Renal cortical epithelial cell (primary cell): ENCODE results near the gene MACC1. TPM values are rescaled to one million over a fixed set of nuclear protein-coding genes. Genes with fewer than 3 reads are reported as not detected.

Experiments used
- DNase-seq: peaks from one replicate; pipeline ENCODE4 v3.0.0-alpha.2; 2011; ENCODE audit warnings: low read depth
- total RNA-seq: library from RNA; depleted of rRNA; stranded (reverse); fragments of >200 nt; gene quantifications from 2 replicates; pipeline ENCODE4 v1.2.3, GENCODE V29; 2014

The MACC1 gene
- total RNA-seq, 1 donor from 2014 or later = 25.4 TPM

DNA sequence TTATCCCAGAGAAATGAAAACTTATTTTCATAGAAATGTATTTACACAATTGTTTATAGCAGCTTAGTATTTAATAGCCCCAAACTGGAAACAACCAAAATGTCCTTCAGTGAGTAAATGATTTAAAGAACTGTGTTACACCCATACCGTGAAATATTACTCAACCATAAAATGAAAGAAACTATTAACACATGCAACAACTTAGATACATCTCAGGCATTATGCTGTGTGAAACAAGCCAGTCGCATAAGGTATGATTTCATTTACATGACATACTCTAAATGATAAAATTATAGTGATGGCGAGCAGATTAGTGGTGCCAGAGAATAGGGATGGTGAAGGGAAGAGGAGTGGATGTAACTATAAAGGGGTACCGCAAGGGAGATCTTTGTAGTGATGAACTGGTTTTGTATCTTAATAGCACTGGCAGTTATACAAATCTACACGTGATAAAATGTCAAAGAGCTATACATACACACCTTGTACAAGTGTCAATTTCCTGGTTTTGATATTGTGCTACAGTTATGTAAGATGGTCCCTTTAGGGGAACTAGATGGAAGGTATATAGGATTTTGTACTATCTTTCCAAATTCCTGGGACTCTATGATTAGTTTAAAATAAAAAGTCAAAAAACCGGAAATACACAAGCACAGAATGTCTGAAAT lies 40.5 kb downstream of the MACC1 start:
- DNase-seq = peak; percentile 38

DNA sequence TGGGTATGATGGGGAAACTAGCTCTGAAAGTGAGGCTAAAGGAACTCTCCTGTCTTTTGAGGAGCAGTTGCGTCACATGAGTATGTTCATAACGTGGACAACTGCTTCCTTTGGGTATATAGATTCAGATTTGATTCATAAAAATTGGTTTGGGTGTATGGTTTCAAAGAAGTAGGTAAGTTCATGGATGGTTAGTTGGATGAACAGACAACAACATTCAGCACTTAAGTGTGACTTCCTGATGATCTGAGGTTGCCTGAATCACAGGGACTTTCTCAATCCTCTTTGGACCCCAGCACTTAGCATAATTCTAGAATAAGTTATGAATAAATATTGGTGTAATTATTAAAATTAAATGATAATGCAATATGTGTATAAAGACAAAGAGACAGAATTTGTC lies 43.4 kb downstream of the MACC1 start:
- no peak for DNase-seq

DNA sequence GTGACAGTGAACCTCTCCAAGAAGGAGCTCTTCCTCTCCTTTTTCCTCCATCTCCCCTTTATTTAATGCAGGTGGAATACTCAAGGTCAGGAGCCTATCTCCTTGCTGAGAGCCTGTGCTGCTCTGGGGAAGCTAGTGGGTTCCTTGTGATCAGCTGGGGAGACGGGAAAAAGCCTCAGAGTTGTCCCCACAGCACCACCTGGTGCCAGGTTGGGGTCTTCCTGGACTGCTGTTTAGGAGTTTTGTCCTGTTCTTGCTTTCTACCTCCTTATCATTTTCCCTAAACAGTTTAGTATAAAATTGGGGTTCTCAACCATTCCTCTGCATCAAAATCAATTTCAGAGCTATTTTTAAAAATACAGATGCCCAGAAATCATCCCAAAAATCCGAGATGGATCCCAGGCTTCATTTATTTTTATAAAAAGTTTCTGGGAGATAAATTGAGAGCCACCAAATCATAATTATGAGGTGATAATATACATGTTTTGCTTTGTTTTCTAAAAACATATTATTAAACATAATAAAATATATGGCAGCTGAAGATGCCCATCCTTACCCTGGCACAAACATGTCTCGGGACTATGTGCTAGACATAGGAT lies 44.3 kb downstream of the MACC1 start:
- DNase-seq = peak; percentile 74

DNA sequence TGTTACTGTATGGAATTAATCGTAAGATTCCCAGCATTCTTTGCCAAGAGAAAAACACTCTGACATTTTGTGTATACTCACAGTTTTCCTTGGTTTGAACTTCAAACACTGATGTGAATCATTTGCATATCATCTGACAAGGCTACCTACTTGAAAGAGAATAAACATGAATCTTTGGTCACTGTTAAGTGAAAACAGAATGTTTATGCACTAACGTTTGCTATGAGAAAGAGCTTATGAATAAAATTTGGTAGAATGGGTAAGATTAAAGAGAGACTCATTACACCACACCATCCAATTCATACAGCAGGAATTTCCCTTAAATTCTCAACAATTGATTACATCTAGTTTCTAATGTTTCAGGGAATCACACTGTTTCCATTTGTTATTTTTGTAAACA lies 46.6 kb downstream of the MACC1 start:
- DNase-seq = peak; percentile 7

DNA sequence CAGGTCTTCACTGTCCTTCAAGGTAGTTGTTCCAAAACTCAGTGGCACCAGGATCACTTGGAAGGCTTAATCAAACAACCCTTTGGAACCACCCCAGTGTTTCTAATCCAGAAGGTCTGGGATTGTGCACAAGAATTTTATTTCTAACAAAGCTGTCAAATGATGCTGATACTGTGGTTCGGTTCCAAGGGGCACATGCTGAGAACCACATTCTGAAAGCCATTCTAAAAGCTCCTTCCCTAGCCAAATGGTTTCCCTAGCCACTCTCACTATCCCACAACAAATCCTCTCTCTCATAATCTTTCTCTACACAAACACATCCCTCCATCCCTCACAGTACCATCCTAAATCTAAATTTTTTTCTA lies 52.1 kb downstream of the MACC1 start:
- no peak for DNase-seq

DNA sequence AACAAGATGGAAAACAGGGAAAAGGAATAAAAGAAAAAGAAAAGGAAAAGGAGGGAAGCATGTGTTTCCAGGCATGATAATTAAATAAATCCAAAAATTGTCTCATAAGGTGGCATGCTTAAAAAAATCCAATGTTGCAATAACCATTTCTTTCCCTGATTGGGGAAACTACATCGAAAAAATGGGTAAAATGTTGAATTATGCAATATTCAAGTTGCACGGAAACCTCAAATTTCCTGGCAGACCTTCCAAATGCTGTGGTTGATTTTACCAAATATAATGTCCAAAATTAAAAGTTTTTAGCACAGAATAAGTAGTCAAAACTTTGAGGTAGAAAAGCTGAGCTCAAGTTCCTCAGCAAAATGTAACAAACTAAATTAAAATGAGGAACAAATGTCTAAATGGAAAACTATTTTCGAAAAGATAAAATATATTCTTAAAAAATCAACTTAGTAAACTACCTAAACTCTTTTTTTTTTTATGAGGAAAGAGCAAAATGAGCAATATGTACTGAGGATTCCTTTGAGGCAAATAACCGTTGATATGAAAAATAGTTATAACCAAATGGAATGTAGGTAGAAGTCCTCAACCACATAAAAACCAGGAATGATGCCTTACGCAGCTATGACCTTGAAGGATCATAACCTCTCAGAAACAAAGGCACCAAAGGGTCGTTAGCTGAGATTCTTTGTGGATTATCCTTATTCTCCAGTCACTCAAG lies 52.6 kb downstream of the MACC1 start:
- no peak for DNase-seq

DNA sequence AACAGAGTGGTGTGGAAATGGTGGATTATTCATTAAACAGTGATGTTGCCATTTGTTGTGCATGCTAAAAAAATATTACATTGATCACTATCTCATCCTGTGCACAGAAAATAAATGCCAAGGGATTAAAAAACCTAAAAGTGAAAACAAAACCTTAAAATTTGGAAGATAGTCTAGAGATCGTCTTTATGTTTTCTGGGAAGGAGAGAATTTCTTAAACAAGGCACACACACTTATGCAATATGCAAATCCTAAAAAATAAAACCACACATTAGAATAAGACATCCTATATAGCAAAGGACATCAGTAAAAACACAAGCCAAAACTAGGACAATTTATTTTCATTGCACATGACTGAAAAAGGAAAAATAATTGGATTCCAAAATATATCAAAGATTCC lies 54.5 kb downstream of the MACC1 start:
- DNase-seq = no peak

DNA sequence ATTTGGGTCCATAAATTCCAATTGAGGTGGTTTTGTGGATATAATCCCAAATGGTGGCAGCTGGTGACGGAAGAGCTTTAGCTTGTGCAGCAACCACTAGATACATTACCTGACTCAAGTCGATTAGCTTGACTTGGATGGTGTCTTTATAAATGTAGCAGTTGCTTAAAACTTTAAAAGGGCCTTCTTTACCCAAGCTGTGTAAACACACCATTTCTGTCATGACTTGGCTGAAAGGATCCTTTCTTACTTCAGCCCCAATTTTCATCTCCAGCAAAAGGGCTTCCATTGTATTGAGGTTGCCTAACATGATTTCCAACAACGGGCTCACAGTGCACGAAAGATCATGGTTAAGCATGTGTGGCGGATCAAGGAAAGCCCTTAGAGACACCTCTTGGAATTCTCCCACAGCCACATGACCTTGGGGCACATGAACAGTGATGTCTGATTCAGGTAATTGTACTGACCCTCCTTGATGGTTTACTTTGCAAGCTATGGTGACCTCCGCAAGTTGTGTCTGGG lies 57.9 kb downstream of the MACC1 start:
- no peak for DNase-seq

DNA sequence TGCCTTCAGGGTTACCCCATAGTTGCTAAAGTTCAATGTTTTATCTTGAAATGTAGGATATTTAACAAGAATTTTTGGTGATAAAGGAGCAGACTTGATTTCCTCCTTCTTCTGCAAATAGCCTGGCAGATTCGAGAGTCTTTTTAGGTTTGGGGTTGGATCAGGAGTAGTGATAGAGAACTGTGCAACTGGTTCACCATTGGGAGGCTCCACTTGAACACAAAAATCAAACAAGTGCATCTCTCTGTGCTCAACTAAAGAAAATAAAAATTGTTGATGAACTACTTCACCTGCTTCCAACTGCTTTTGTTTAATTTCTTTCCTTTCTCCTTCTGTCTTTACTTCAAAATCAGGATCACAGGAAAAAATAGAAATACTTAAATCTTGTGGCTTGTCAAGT lies 58.5 kb downstream of the MACC1 start:
- DNase-seq = no peak

DNA sequence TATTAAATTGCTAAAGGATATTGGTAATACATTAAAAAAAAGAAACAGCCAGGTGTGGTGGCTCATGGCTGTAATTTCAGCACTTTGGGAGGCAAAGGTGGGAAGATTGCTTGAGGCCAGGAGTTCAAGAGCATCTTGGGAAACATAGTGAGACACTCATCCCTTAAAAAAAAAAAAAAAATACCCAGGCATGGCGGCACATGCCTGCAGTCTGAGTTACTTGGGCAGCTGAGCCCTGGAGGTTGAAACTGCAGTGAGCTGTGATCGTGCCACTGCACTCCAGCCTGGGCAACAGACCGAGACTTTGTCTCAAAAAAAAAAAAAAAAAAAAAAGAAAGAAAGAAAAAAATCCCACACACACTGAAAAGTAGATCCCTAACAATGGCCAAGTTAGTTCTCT lies 59.7 kb downstream of the MACC1 start:
- DNase-seq = peak; percentile 46

DNA sequence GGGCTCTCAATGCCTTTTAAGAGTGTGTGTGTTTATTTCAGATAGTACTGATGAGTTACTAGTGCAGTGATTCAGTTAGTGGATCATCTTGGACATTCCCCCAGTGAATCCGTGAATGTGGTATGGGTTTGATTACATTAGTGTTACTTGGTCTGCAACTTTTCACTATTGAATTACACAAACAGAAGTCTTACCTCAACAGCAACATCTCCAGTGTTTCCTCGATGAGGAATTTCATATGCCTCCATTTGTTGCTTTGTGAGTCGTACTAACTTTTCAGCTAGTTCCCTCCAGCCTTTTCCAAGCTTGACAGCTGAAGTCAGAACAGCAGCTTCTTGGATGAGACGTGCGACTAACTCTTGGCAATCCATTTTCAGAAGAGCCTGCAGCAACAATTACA lies 63.2 kb downstream of the MACC1 start:
- DNase-seq = no peak

DNA sequence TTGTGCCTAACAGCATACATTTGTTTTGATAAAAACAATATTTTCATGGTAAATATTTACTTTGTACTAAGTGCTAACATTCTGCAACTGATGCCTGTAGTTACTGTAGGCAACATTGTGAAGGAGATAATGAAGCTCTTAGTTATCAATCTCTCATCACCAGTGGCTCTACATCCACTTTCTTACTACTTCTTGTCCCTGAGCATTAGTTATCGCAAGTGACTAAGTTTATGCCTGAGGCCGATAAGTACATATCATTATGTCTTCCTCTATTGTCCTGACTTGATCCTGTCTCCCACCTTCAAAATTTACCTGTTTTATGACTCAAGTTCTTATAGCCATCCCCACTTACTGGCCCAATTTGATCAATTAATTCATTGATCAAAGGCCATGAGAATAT lies 63.6 kb downstream of the MACC1 start:
- DNase-seq = no peak

DNA sequence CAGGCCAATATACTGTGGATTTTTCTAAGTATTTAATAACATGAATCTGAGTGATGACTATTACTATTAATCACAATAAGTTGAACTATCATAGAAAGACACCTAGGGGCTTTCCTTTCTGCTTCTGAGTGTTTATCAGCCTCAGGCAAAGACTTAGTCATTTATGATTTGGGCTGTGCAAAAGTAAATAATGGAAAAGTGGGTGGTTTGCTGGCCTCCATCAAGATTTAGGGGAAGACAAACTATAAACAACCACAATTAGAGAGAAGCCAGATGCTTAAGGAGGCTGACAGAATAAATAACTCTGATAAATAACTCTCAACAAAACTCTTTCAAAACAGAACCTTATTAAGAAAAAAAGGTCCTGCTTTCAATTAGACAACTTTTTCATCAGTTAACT lies 64.7 kb downstream of the MACC1 start:
- DNase-seq = peak; percentile 44

DNA sequence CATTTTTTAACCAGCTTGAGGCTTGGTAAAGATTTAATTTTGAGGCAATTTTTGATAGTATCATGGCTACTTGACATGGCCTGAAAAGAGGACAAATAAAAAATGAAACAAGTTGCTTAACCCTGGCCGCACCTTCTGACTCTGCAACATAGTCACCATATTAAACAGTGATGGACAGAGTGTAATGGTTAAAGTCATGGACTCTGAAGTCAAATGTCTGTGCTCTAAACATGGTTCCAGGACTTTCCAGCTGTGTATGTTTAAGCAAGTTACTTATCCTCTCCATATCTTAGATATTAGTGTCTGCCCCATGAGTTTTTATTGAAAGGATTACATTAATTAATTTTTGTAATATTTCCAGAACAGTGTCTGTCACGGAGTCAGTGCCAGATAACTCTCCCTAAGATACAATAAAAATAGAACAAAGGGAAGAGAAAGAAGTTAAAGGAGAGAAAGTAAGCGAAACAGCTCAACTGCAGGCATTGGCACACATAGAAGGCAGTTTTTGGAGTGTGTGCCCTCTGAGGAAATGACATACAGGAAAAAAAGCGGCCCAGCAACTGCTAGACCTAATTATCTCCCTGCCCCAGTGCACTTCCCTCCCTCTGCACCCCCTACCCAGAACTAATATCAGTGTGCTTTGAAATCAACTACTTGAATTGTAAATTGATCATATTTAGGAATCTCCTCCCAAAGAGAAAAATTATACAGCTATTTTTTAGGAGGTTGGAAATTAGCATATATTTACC lies 65.3 kb downstream of the MACC1 start:
- no peak for DNase-seq

DNA sequence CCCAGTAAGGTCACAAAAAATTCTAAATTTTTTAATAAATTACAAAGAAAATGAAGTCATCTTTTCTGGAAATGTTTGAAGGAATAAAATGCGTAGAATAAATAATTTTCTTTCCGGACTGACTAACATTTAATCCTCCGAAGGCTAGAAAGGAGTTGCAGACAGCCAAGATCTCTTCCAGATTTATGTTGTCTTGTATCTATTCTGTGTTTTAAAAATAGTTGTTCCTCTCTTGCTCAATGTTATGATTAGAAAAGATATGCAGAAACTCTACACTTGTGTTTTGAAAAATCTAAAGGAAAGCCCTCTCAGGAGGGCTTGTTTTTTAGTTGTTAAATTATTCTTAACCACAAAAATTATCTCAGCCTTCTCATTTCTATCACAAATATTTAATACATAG lies 70.7 kb downstream of the MACC1 start:
- DNase-seq = no peak

DNA sequence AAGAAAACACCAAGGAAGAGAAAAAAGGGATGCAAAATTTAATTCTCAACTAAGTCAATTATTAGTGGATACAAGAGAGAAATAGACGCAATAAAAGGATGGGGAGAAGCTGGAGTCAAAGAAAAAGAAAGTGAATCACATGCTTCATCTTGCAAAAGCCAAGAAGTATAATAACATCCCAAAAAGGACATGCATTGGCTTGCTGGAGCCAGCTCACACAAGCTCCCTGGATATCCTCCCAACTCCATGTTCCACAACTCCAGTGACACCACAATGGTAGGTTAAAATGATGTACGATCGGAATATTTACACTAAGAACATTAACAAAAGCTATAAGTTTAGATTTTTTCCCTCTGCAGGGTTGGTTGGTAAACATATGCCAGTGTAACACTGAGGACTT lies 72.4 kb downstream of the MACC1 start:
- DNase-seq = no peak

DNA sequence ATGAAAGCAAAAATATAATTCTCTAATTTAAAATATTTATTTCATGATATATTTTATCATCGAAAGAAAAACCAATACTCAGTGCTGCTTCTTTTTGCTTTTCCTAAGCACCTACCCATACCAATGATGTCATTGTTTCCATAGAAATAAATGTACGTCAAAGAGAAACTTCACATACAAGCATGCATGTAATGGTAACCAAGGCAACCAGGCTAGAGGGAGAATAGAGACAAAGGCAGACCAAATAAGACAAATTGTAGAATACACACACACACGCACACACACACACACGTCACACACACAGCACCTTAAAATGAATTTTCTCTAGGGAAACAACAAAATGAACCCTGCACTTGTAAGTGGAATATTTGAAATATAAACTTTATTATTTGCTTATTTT lies 75.5 kb downstream of the MACC1 start:
- no peak for DNase-seq

DNA sequence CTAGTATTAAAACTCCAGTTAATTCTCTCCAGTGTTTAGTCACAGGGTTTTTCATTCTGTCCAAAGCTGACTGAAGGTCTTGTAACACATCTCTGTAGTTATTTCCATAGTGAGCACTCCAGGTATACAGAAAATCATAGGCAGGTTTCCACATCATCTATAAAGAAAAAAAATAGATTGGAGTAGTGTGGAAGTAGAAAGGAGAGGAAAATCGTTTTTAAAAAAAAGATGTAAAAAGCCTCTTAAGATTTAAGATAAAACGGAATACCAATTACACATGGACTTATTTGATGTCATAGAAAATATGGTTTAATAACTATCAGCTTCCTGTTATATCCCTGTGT lies 76.2 kb downstream of the MACC1 start:
- DNase-seq = no peak

DNA sequence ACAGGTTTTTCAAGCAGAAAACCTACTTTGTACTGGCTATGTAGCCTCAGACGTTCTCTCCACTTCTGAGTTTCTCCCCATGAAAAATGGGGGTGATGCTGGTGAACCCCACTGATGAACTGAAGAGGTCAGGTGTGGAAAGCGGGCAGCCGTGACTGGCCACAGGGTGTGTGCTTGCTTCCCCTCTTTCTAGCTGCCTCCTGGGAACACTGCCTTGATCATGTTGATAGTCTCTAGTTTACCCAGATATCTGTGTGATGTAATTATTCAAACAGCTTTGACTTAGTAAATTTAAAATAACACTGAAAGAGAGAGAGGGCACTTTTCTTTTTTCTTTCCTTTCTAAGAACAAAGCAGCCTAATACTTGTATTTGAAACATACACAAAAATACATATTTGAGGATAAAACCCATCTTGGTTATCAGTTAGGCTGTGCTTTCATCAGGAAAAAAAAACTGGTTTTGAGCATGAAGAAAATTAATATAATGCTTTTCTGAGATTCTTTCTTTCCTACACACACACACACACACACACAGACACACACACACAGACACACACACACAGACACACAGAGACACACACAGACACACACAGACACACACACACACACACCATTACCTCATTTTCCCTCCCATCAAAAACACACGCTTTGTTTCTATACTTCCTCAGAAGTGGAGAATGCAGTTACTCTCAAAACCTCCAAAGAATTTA lies 76.7 kb downstream of the MACC1 start:
- no peak for DNase-seq

DNA sequence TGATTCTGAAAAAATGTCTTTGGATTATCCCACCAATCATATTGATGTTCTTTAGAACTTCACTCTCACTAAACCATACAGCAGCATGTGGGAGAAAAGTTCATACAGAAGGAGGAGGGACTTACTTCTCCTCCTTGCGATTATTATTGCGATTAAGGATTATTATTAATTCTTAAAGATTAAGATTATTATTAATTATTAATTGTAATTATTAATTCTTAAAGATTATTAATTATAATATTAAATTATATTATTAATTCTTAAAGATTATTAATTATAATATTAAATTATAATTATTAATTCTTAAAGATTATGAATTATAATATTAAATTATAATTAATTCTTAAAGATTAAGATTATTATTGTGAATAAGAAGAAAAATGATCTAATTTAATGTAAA lies 80.5 kb downstream of the MACC1 start:
- no peak for DNase-seq

DNA sequence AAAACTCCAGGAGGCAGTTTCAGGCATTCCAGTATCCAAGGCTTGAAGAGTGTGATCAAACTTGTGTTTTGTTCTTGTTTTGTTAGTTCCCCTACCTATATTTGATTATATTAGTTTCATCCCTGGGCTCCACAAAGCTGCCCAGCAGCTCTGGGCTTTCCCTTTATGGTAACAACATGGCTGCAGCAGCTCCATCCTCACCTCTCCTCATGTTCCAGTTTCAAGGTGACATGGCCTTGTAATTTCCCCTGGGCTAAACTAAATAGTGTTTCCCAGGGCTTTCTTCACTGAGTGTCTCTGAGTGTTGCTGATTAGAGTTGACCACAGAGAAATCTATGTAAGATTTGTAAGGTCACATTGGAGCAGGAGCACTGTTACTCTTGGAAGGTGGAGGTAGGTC lies 83.4 kb downstream of the MACC1 start:
- no peak for DNase-seq

DNA sequence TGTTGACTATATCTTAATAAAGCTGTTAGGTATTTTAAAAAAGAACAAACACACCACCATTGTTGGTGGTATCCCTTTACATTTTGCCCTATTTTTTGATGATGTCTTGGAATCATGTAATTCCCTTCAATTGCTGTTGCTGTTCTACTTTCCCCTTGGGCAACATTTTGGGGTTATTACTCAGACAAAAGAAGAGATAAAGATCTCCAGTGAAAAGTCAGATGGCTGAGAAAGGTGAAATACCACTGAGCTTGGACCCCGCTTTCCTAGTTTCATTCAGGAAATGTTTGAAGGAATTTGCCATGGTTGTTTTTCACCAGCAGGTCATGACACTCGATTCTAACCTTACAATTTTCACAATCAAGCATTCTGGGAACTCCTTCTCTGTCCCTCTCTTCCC lies 84.6 kb downstream of the MACC1 start:
- no peak for DNase-seq
